ENCODE results near the gene POLR3B.
"Not testable (repeated sequence)": the region's sequence is repeated elsewhere in the genome, so short reads cannot be mapped to it uniquely, and the experiment has no call there.

Gene POLR3B

DNA sequence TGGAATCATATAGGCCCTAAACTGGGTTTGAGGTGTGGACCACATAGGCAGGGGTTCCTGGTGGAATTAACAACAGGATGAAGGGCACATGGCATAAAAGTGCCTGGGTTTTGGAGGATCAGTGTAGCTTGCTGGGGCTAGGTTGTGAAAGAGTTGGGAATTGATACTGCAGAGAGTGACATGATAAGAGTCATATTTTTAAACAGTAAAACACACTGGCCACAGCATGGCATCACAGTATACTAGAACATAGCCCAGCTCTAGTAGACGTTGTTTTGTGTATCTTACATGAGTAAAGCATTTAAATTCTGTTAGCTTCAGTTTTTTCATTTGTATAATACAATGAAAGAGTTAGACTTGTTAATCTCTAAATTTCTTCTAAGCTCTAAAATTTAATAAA is 102.0 kb downstream of the POLR3B start:
- no peak for DNase-seq (ENCODE audit: low read depth in 2 of 2)

DNA sequence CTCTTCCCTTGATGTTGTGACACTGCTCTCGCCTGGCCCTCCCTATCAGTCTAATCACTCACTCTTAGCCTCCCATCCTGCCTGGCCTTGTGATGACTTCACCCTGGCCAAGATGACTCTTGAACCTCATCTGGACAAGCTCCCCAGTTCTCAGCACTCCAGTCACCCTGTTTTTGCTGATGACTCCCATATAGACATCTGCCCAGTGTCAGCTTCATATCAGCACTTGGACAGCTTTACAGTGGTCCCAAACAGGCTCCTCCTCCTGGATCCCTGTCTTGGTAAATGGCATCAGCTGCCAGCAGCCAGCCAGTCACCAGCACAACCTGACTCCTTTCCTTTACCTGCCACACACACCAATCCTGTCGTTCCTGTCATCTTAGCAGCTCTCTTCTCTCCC is 104.2 kb downstream of the POLR3B start:
- no peak for DNase-seq (ENCODE audit: low read depth in 2 of 2)

DNA sequence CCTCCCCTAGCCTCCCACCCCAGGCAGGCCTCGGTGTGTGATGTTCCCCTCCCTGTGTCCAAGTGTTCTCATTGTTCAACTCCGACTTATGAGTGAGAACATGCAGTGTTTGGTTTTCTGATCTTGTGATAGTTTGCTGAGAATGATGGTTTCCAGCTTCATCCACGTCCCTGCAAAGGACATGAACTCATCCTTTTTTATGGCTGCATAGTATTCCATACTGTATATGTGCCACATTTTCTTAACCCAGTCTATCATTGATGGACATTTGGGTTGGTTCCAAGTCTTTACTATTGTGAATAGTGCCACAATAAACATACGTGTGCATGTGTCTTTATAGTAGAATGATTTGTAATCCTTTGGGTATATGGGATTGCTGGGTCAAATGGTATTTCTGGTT is 108.1 kb downstream of the POLR3B start:
- DNase-seq (ENCODE audit: low read depth in 2 of 2), result not testable (repeated sequence)

DNA sequence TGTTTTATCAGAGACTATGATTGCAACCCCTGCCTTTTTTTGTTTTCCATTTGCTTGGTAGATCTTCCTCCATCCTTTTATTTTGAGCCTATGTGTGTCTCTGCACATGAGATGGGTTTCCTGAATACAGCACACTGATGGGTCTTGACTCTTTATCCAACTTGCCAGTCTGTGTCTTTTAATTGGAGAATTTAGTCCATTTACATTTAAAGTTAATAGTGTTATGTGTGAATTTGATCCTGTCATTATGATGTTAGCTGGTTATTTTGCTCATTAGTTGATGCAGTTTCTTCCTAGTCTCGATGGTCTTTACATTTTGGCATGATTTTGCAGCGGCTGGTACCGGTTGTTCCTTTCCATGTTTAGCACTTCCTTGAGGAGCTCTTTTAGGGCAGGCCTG is 118.1 kb downstream of the POLR3B start:
- not testable (repeated sequence) for DNase-seq (ENCODE audit: low read depth in 2 of 2)

DNA sequence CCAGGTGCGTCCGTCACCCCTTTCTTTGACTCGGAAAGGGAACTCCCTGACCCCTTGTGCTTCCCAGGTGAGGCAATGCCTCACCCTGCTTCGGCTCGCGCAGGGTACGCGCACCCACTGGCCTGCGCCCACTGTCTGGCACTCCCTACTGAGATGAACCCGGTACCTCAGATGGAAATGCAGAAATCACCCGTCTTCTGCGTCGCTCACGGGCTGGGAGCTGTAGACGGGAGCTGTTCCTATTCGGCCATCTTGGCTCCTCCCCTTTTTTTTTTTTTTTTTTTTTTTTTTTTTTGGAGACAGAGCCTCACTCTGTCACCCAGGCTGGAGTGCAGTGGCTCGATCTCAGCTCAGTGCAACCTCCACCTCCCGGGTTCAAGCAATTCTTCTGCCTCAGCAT is 120.1 kb downstream of the POLR3B start:
- not testable (repeated sequence) for DNase-seq (ENCODE audit: low read depth in 2 of 2)

DNA sequence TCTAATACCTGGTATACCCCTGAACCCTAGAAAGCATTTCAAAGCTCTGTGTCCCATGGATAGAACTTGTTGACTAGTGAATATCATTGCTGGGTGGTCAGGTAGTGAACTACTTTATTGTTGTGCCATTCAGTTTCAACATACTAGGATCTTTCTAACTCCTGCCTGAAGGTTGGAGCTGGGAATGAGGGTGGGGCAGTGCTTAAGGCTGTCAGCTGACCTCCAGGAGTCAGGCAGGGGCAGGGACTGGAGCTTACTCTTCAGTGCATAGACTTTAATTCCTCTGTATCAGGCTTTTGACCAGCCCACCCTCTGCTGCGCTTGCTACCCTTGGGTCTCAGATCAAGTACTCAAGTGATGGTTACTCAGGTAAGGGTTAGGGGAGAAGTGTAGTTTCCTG is 122.7 kb downstream of the POLR3B start:
- DNase-seq (ENCODE audit: low read depth in 2 of 2), result no peak

DNA sequence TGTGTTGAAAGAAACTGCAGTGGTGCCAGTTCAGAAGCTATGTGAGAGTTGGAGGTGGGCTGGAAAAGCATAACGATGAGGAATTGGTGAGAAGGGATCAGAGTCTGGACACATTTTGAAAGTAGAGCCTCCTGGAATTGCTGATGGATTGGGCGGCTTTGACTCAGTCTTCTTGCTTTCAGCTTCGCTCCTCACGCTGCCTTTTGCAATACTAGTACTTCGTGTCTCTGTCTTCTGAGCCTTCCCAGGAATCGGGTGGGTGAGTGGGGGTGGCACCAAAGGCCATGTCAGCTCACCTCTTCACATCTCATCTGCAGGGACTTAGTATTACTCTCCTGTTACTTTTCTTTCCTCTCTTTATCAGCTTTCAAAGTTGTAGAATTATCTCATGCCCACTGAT is 123.7 kb downstream of the POLR3B start:
- no peak for DNase-seq (ENCODE audit: low read depth in 2 of 2)

DNA sequence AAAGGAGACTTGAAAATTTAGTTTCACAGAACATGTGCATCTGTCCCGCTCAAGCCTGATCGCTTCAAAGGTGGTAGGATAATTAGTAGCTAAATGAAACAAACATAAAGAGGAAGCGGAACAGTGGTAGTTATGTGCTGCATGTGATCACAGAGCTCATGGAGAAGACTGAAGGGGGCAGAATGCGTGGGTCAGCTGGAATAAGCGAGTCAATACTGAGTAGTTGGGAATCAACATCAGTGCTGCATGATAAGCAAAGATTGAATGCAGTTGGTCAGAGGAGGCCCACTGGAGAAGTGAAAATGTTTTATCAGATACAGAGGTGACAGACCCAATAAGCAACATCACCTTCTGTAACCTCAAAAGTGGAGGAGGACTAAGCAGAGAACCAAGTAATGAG is 130.1 kb downstream of the POLR3B start:
- DNase-seq (ENCODE audit: low read depth in 2 of 2), result no peak

DNA sequence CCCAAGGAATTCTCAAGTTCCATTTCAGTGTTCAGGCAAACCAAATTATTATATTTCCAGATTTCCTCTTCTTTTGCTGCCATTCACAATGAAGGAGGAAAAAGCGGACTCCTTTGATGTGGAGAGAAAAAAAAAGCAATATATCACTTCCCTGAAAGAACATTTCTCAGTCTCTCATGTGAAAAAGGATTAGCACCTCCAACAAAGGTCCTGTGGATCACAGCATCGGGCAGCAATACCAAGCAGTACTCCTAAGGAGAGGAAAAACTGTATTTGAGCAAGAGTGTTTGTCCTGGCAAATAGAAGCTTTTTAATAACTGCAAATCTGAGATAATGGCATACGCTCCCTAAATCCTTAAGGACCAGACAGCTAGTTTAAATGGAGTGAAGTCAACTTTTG is 131.3 kb downstream of the POLR3B start:
- no peak for DNase-seq (ENCODE audit: low read depth in 2 of 2)

DNA sequence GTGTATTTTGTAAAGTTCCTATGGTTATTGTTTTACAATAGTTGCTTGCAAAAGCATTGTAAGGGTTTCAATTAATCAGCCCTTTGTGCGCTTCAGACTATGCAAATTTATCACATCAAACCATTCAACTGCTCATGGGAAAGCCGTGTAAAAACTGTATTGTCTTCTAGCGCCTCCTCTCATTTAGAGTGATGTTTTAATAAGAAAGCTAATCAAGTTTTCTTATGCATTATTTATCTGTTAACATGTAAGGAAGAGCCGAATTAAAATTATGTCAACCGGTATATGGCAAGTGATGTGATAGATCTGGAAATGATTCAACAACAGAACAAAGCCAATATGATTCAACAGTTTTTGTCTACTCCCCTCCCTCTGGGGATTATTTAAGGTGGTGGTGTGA is 132.7 kb downstream of the POLR3B start:
- DNase-seq (ENCODE audit: low read depth in 2 of 2), result no peak

DNA sequence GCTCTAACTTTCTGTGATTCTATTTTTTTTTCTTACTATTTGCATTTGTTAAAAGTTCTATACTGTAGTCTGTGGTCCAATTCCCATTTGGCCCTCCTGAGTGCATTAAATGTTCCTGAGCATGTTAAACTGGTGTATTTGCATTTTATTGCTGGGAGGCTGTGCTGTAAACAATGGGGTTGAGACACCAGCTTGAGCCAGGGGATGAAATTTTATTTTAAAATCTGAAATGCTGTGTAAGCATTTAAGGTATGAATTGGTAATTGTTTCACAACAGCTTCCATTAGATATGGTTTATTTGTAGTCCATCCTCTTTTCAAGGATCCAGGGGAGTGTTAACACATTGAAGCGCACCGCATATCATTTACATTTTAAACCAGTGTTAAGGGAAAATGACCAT is 135.3 kb downstream of the POLR3B start:
- DNase-seq (ENCODE audit: low read depth in 2 of 2), result no peak

DNA sequence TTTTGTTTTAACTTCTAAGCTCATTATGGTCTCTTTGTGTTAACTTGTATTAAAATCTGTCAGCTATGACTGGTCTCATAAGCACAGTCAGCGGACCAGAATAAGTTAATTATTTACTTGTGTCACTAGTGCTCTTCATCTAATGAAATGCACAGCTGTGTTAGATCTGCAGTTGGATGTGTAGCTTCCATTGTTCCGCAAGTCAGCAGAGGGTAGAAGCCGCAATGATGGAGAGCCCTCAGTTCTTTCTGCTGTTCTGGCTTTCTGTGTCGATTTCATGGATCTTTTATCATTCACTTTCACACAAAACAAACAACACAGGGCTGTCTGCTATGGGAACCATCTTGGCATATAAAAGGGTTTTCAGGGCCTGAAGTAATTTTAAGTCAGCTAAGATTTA is 136.0 kb downstream of the POLR3B start:
- no peak for DNase-seq (ENCODE audit: low read depth in 2 of 2)

DNA sequence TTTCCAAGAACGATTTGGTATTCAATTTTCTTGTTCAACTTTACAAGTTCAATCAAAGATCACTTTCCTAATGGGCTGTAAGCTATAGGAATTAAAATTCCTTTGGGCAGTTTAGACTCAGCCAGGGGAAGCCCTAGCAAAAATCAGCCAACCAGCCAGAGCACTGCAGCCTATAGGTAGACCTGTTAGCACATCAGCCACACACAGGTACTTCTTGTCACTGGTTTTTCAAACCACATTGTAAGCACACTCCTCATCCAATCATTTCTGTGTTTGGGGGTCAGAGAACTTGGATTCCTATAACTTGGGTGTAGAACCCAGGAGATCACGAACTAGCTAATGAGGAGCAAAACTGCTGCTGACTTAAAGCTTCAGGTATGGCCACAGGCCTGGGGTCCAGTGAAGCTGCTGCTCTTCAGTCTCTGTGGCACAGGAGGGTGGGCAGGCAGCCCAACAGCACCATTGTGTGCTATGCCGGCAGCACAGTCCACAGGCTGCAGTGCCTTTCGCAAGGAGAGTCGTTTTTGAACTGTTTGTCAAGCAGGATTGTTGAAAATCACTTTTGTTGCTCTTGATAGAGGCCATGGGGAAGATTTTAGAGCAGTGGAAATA is 137.9 kb downstream of the POLR3B start:
- no peak for DNase-seq (ENCODE audit: low read depth in 2 of 2)

DNA sequence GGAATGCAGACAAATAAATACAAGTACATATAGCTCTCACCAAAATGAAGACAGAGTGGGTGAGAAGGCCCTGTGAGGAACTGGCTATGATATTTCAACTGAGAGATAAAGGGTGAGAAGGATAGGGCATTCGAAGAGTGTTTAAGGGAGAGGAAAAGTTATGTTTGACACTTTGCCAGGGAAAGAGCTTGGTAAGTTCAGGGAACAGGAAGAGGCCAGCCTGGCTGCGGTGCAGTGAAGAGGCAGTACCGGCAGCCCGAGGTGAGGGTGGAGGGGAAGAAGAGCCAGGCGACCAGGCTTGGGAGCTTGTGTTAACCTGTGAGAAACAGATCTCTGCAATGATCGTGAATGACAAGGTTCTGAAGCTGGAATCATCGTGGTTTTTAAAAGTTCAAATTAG is 140.5 kb downstream of the POLR3B start:
- no peak for DNase-seq (ENCODE audit: low read depth in 2 of 2)

DNA sequence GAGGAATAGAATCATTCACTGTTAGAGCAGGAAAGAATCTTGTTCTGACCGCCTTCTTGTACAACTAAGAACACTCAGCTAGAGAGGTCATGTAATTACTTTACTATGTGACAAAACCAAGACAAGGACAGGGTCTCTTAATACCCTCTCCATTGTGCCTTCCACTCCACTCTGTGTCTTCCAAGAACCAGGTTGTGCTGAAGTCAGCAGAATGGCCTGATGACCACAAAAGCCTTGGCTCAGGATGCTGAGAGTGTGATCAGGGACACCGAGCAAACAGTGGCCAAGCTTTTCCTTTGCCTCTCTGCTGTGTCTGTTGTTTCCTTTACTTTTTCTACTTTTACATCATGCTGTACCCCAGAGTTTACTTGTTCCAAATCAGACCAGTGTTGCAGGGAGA is 142.1 kb downstream of the POLR3B start:
- no peak for DNase-seq (ENCODE audit: low read depth in 2 of 2)

DNA sequence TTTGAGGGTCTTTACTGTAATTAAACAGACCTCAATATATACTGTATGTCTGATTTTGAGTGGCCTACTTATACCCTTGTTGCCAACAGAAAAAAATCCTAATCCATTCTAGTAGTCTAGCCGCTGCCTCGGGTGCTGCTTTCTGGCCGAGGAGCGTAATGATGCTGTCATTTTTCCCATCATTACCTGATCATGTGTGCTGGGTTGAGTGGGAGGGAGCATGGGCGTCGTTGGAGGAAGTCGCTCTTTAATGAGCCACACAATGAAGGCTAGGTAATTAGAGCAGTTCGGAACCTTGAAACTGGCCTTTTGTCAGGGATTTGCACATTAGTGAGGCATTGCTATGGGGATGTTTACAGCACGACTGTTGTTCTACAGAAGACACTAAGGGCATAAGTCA is 149.1 kb downstream of the POLR3B start:
- DNase-seq (ENCODE audit: low read depth in 2 of 2), result no peak

DNA sequence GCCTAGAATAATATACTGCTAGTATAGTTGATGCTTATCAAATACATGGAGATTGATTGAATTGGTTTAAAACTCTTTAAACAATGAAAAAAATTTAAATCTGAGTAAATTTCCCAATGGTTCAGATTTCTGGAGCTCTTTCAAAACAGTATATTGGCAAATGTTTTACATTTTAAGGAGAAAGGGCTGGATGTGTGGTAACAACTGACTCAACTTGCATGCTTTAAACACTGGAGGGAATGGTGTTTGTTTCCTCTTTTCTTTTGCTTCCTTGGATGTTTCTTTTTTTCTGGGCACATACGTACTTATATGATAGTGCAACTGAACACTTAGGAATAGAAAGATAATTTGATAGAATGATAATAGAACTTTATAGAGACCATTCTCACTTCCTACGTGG is 151.4 kb downstream of the POLR3B start:
- no peak for DNase-seq (ENCODE audit: low read depth in 2 of 2)

DNA sequence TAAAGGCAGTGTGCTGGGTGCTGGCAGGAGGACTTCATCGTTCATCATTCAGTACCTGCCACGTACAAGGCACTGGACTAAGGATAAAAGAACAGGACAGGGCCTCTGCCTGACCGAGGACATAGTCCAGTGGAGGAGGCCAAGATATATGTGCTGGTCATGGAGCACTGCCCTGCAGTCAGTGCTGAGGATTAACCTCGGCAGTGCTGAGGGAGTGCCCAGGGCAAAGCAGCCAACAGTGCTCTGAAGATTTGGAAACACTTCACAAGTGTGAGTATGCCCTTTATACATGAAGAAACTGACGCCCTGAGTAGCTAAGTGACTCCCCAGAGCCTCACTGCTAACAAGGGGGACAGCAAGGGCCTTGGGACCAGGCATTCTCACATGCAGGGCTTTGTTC is 153.8 kb downstream of the POLR3B start:
- DNase-seq (ENCODE audit: low read depth in 2 of 2), result no peak

DNA sequence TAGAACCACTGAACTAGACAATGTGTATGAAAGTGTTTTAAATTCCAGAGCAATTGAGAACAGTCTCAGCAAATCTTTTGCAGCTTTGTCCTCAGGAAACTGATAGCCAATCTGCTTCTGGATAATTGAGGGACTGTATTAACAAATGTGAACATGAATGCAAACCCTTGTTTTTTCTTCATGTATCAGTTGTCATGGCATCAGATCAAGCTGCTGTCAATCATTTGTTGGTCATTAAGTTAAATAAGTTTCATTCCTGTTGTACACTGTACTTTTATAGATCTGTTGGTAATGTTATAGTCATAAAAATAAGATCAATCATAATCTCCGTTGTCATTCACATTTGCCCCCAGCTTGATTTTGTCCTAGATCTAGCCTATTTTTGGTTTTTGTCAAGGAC is 159.8 kb downstream of the POLR3B start:
- no peak for DNase-seq (ENCODE audit: low read depth in 2 of 2)

DNA sequence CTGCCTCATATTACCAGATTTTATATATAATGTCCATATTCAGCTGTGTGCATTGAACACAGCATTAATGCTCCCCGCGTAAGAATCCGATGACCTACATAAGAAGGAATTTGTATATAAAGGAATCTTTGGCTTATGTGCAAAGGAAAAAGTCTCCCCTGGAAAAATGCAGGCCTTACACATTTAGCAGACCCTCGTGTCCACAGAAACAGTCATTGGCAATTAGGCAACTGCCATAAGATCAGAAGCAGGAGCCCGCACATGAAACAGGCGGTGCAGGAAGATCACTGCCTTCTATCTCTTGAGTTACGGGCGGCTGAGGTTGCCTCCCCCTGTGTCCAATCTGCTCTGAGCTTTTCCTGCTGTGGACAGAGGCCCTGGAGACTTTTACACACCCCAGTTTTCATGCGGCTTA is 162.1 kb downstream of the POLR3B start:
- DNase-seq (ENCODE audit: low read depth in 2 of 2), result no peak

DNA sequence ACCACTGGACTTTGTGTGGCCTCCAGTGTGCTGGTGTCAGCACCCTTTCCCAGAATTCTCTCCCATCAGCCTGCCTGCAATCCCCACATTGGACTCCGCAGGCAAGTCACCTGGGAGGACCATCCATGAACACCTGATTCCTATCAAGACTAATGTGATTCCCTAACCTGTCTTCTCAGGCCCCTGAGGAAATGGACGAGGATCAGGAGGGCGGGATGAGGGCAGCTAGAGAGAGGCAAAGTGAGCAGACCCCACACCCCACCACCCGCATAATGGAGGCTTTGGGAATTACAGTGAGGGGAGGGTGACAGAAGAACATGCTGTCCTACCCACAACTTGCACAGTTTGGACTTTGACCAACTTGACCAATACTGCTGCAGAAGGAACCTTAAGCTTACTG is 164.4 kb downstream of the POLR3B start:
- no peak for DNase-seq (ENCODE audit: low read depth in 2 of 2)

DNA sequence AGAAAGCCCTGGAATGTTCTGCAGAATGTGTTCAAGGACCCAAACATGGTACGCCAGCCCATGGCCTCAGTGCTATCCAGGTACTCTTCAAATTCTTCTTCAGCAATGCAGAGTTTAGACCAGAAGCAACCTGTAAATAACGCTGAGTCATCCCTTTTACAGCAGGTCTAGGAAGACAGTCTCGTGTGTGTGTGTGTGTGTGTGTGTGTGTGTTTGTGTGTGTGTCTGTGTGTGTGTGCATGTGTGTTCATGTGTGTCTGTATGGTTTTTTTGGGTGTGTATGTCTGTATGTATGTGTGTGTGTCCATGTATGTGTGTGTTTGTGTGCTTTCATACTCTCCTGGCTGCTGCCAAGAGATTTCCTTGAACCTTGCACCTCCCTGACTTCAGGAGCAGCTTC is 165.2 kb downstream of the POLR3B start:
- DNase-seq (ENCODE audit: low read depth in 2 of 2), result no peak

DNA sequence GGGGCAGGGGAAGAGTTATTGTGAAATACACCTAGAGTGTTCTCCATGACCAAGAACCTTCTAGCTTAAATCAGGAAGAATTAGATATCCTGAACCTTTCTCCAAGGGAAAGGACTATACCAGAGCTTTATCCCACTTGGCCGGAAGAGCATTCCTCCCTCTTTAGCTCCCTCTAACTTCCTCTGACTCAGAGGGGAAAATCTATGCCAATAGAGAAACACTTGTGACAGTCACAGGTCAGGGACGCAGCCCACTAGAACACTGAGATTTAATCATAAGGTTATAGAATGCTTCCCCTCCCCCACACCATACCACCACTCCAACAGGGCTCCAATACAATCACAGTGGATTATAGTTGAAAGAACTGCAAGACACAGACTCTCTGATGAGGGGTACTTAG is 169.8 kb downstream of the POLR3B start:
- DNase-seq (ENCODE audit: low read depth in 2 of 2), result no peak

DNA sequence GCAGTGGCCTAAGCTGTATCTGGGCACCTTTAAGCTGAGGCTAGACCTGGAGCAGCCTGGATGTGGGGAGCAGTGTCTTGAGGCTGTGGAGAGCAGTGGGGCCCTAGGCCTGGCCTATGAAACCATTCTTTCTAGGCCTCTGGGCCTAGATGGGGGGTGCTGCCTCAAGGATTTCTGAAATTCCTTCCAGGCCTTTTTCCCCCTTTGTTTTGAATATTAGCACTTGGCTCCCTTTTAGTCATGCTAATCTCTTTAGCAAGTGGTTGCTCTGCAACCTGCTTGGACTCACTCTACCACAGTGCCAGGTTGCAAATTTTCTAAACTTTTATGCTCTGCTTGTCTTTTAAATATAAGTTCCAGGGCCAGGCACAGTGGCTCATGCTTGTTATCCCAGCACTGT is 183.7 kb downstream of the POLR3B start:
- no peak for DNase-seq (ENCODE audit: low read depth in 2 of 2)

DNA sequence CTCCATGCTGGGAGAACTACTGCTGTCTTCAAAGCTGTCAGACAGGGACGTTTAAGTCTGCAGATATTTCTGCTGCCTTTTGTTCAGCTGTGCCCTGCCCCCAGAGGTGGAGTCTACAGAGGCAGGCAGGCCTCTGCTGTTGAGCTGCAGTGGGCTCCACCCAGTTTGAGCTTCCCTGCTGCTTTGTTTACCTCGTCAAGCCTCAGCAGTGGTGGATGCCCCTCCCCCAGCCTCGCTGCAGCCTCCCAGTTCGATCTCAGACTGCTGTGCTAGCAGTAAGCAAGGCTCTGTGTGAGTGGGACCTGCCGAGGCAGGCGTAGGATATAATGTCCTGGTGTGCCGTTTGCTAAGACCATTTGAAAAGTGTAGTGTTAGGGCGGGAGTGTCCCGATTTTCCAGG is 193.9 kb downstream of the POLR3B start:
- DNase-seq (ENCODE audit: low read depth in 2 of 2), result no peak
